ENCODE data around the gene TUBAL3. TPM values are rescaled to one million over a fixed set of nuclear protein-coding genes. Genes with fewer than 3 reads are reported as not detected.
"Not testable (repeated sequence)": the region's sequence is repeated elsewhere in the genome, so short reads cannot be mapped to it uniquely, and the experiment has no call there.

TUBAL3 gene
- total RNA-seq, 1 donor from 2014 or later = not detected

- Mint-ChIP-seq H3K27ac (ENCODE audit: unreplicated experiment) (no peak overlapping the region), H3K9me3 (ENCODE audit: low read depth) (peaks cover 47% of the 10 kb centered on the region), H3K36me3 (ENCODE audit: low read depth) (peaks cover 13% of the 10 kb centered on the region), H3K4me3 (ENCODE audit: unreplicated experiment) (no peak overlapping the region), H3K4me1 (ENCODE audit: low read depth) (no peaks in the 10 kb centered on the region), H3K27me3 (ENCODE audit: low read depth) (peaks cover 3% of the 10 kb centered on the region)
- no peak for TF ChIP-seq CTCF (IDR thresholded peaks at IDR 0.05)
- DNase-seq (ENCODE audit: low spot score) = no peak
Observed at GRCh38 chr10:5391790-5392189, 12.8 kb downstream of the TUBAL3 start.

GRCh38 chr10:5390607-5391205 is 13.9 kb downstream of the TUBAL3 start:
- peaks cover 13% of the 10 kb centered on the region for H3K36me3 Mint-ChIP-seq (ENCODE audit: low read depth)
- TF ChIP-seq CTCF (IDR thresholded peaks at IDR 0.05) = no peak
- no peak overlapping the region for H3K4me3 Mint-ChIP-seq (ENCODE audit: unreplicated experiment)
- H3K9me3 Mint-ChIP-seq (ENCODE audit: low read depth) = peaks cover 47% of the 10 kb centered on the region
- no peaks in the 10 kb centered on the region for H3K4me1 Mint-ChIP-seq (ENCODE audit: low read depth)
- no peak for DNase-seq (ENCODE audit: low spot score)
- H3K27ac Mint-ChIP-seq (ENCODE audit: unreplicated experiment) = no peak overlapping the region
- H3K27me3 Mint-ChIP-seq (ENCODE audit: low read depth) = peaks cover 3% of the 10 kb centered on the region

- DNase-seq (ENCODE audit: low spot score) = no peak
Observed at GRCh38 chr10:5387169-5387568, 17.5 kb downstream of the TUBAL3 start.

DNA sequence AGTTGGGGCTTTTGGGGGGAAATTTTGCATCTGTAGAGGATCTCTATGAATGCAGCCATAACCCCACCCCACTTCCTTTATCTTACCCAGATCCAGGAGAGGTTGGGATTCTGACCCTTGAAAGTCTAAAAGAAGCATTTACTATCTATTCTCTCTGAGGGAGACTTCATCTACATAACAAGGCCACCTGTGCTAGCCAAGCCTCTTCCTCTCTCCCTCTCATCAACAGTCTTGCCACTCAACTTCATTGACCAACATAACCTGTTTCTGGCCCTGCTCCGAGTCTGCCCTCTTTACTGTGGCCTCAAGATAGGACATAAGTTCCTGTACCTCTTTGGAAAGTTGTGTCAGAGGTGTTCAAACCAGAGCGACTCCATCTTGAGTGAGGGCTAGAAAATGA is 19.4 kb downstream of the TUBAL3 start:
- peaks cover 7% of the 10 kb centered on the region for H3K36me3 Mint-ChIP-seq (ENCODE audit: low read depth)
- H3K4me3 Mint-ChIP-seq (ENCODE audit: unreplicated experiment) = no peak overlapping the region
- H3K27me3 Mint-ChIP-seq (ENCODE audit: low read depth) = peaks cover 7% of the 10 kb centered on the region
- no peak for DNase-seq (ENCODE audit: low spot score)
- no peak overlapping the region for H3K27ac Mint-ChIP-seq (ENCODE audit: unreplicated experiment)
- no peak for TF ChIP-seq CTCF (IDR thresholded peaks at IDR 0.05)
- peaks cover 19% of the 10 kb centered on the region for H3K9me3 Mint-ChIP-seq (ENCODE audit: low read depth)
- H3K4me1 Mint-ChIP-seq (ENCODE audit: low read depth) = no peaks in the 10 kb centered on the region

More at GRCh38 chr10:5387169-5387568, 17.5 kb downstream of the TUBAL3 start:
- H3K27me3 Mint-ChIP-seq (ENCODE audit: low read depth) = peaks cover 7% of the 10 kb centered on the region
- H3K4me1 Mint-ChIP-seq (ENCODE audit: low read depth) = no peaks in the 10 kb centered on the region
- TF ChIP-seq CTCF (IDR thresholded peaks at IDR 0.05) = no peak
- no peak overlapping the region for H3K4me3 Mint-ChIP-seq (ENCODE audit: unreplicated experiment)
- peaks cover 10% of the 10 kb centered on the region for H3K36me3 Mint-ChIP-seq (ENCODE audit: low read depth)
- no peak overlapping the region for H3K27ac Mint-ChIP-seq (ENCODE audit: unreplicated experiment)
- H3K9me3 Mint-ChIP-seq (ENCODE audit: low read depth) = peaks cover 39% of the 10 kb centered on the region

- TF ChIP-seq CTCF (IDR thresholded peaks at IDR 0.05) = no peak
- Mint-ChIP-seq H3K27ac (ENCODE audit: unreplicated experiment) (no peak overlapping the region), H3K9me3 (ENCODE audit: low read depth) (no peaks in the 10 kb centered on the region), H3K27me3 (ENCODE audit: low read depth) (peaks cover 12% of the 10 kb centered on the region), H3K4me1 (ENCODE audit: low read depth) (no peaks in the 10 kb centered on the region), H3K36me3 (ENCODE audit: low read depth) (no peaks in the 10 kb centered on the region), H3K4me3 (ENCODE audit: unreplicated experiment) (no peak overlapping the region)
- DNase-seq (ENCODE audit: low spot score) = no peak
Observed at GRCh38 chr10:5381187-5381586, 23.4 kb downstream of the TUBAL3 start.

GRCh38 chr10:5380395-5380794 is 24.2 kb downstream of the TUBAL3 start:
- DNase-seq (ENCODE audit: low spot score); H3K9me3 Mint-ChIP-seq (ENCODE audit: low read depth); H3K27ac Mint-ChIP-seq (ENCODE audit: unreplicated experiment); H3K4me3 Mint-ChIP-seq (ENCODE audit: unreplicated experiment); H3K36me3 Mint-ChIP-seq (ENCODE audit: low read depth); H3K4me1 Mint-ChIP-seq (ENCODE audit: low read depth): not testable (repeated sequence)
- H3K27me3 Mint-ChIP-seq (ENCODE audit: low read depth) = peaks cover 15% of the 10 kb centered on the region

DNA sequence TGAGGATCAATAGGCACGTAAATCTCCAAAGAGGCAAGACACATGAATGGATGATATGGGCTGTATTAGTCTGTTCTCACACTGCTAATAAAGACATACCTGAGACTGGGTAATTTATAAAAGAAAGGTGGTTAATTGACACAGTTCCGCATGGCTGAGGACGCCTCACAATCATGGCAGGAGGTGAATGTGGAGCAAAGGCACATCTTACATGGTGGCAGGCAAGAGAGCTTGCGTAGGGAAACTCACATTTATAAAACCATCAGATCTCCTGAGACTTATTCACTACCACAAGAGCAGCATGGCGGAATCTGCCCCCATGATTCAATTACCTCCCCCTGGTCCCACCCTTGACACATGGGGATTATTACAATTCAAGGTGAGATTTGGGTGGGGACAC is 25.4 kb downstream of the TUBAL3 start:
- not testable (repeated sequence) for H3K27ac Mint-ChIP-seq (ENCODE audit: unreplicated experiment); H3K36me3 Mint-ChIP-seq (ENCODE audit: low read depth); DNase-seq (ENCODE audit: low spot score); H3K4me3 Mint-ChIP-seq (ENCODE audit: unreplicated experiment); H3K9me3 Mint-ChIP-seq (ENCODE audit: low read depth); H3K4me1 Mint-ChIP-seq (ENCODE audit: low read depth)
- H3K27me3 Mint-ChIP-seq (ENCODE audit: low read depth) = peaks cover 25% of the 10 kb centered on the region

Measured in chondrocyte (in vitro differentiated cells).